Fibroblast of the aortic adventitia (primary cell): ENCODE results near the gene TBC1D7. TPM values are rescaled to one million over a fixed set of nuclear protein-coding genes. Genes with fewer than 3 reads are reported as not detected.
A peak's percentile ranks its signal among the peaks of the same experiment; 100 is the strongest.

Source experiments
- DNase-seq: peaks from one replicate; pipeline ENCODE4 v3.0.0-alpha.2; 2010; ENCODE audit warnings: low read depth
- H3K4me3 ChIP-seq: 2 replicates; pipeline ENCODE4 v1.5.1; 2011; ENCODE audit warnings: low read depth, mild to moderate bottlenecking, control low read depth, low read length, moderate library complexity
- CTCF ChIP-seq: IDR thresholded peaks from 2 replicates; pipeline ENCODE4 v1.5.1; 2011; ENCODE audit warnings: mild to moderate bottlenecking, low read length, control low read depth, inconsistent platforms; ENCODE audit not compliant: insufficient read depth
- total RNA-seq: library from RNA; depleted of rRNA; stranded (reverse); fragments of >200 nt; gene quantifications from 2 replicates; pipeline ENCODE4 v1.2.3, GENCODE V29; 2012; ENCODE audit warnings: low replicate concordance

TBC1D7 gene
- 15.8 and 44.2 TPM in 2 replicates for total RNA-seq

GRCh38 chr6:13328076-13328874 lies at the start of gene TBC1D7:
TBC1D7 (minus strand) TSS chr6:13328537; CDS start chr6:13326898, 1,639 bp downstream.
- peak within 1 kb of the TSS; percentile 93 for H3K4me3 ChIP-seq
- TF ChIP-seq CTCF: peak; percentile 24
- DNase-seq: peak; percentile 90

GRCh38 chr6:13377054-13377758 lies 48.9 kb upstream of the TBC1D7 start:
- DNase-seq: no peak
- no peak overlapping the region for H3K4me3 ChIP-seq
- no peak for TF ChIP-seq CTCF

- DNase-seq: no peak
- H3K4me3 ChIP-seq: no peak overlapping the region
- TF ChIP-seq CTCF: no peak
Measured at GRCh38 chr6:13375360-13375878, 47.1 kb upstream of the TBC1D7 start.

DNA sequence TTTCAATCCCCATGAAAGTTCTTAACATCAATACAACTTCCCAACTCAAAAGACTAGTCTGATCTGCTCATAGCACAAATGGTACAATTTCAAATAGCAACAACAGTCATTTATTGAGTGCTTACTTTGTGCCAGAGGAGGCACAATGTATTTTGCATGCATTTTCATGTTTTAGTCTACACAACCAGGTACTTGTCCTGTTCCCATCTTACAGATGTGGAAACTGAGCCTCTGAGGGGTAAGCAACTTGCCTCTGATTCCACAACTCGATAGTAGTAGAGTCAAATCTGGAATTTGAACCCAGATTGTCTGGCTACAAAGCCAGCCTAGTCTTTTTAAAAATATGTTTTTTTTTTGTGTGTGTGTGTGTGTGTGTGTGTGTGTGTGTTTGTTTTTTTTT lies 45.6 kb upstream of the TBC1D7 start:
- TF ChIP-seq CTCF: no peak
- no peak for DNase-seq

GRCh38 chr6:13373488-13373886 lies 45.1 kb upstream of the TBC1D7 start:
- no peak for TF ChIP-seq CTCF
- no peak overlapping the region for H3K4me3 ChIP-seq
- DNase-seq: peak; percentile 21

More for the DNA sequence above, 45.6 kb upstream of the TBC1D7 start:
- H3K4me3 ChIP-seq: no peak overlapping the region

- no peak for DNase-seq
Measured at GRCh38 chr6:13372688-13373487, 44.6 kb upstream of the TBC1D7 start.

More at GRCh38 chr6:13372688-13373487, 44.6 kb upstream of the TBC1D7 start:
- no peak for TF ChIP-seq CTCF
- H3K4me3 ChIP-seq: no peak overlapping the region
